IMR-90 (cell line): Measurements from ENCODE around the gene MRPL20. TPM values are rescaled to one million over a fixed set of nuclear protein-coding genes. Genes with fewer than 3 reads are reported as not detected.
A peak's percentile ranks its signal among the peaks of the same experiment; 100 is the strongest.

Source experiments
- ATAC-seq: fragments of 200-7000 bp; cut with Tn5 transposase; 2 replicates; pipeline ENCODE4 v1.9.1; 2020; ENCODE audit warnings: low read depth, mild to moderate bottlenecking, moderate library complexity
- BruUV-seq: library from RNA; stranded (reverse); fragments of 400-500 nt; replicated peaks from 2 replicates; lab custom pipeline; 2021; lab: Mats Ljungman, UMichigan
- CTCF ChIA-PET: fragments of 300-600 bp; formaldehyde crosslinking; extraction: SDS; loops from one replicate; lab custom pipeline; 2021; ENCODE audit warnings: antibody characterized with exemption; lab: Yijun Ruan, JAX
- POLR2A ChIA-PET: fragments of 300-600 bp; sonication (Branson Sonifier 250); formaldehyde crosslinking; loops from one replicate; lab custom pipeline; 2022; ENCODE audit warnings: antibody characterized with exemption; ENCODE audit not compliant: unreplicated experiment; lab: Charles Lee
- DNase-seq: peaks from one replicate; pipeline ENCODE4 v3.0.0; 2013
- H2AFZ ChIP-seq: replicated peaks from 2 replicates; pipeline ENCODE3; 2013; ENCODE audit warnings: low read length, mild to moderate bottlenecking; ENCODE audit not compliant: poor library complexity
- H2AK5ac ChIP-seq: 2 replicates; pipeline ENCODE4 v1.6.1; 2013; ENCODE audit warnings: low read depth, low read length, inconsistent platforms
- H2AK9ac ChIP-seq: replicated peaks from 2 replicates; pipeline ENCODE3; 2013; ENCODE audit warnings: mild to moderate bottlenecking, low read depth, low read length, moderate library complexity; ENCODE audit not compliant: poor library complexity
- H2BK120ac ChIP-seq: 2 replicates; pipeline ENCODE4 v1.6.1; 2013; ENCODE audit warnings: low read depth, low read length, inconsistent platforms
- H2BK15ac ChIP-seq: 3 replicates; pipeline ENCODE4 v1.6.1; 2013; ENCODE audit warnings: low read depth, low read length, inconsistent platforms
- H2BK20ac ChIP-seq: 2 replicates; pipeline ENCODE4 v1.6.1; 2013; ENCODE audit warnings: low read depth, mild to moderate bottlenecking, inconsistent platforms, low read length, moderate library complexity
- H2BK5ac ChIP-seq: 2 replicates; pipeline ENCODE4 v1.6.1; 2013; ENCODE audit warnings: mild to moderate bottlenecking, low read depth, low read length, inconsistent platforms; ENCODE audit not compliant: poor library complexity, severe bottlenecking
- H3K14ac ChIP-seq: replicated peaks from 2 replicates; pipeline ENCODE4 v1.6.1; 2013; ENCODE audit warnings: low read depth, low read length, inconsistent platforms
- H3K18ac ChIP-seq: 2 replicates; pipeline ENCODE4 v1.6.1; 2013; ENCODE audit warnings: low read depth, low read length, control low read depth
- H3K23ac ChIP-seq: 2 replicates; pipeline ENCODE4 v1.6.1; 2013; ENCODE audit warnings: low read depth, low read length, inconsistent platforms
- H3K27ac ChIP-seq: 2 replicates; pipeline ENCODE4 v1.5.1; 2013; ENCODE audit warnings: mild to moderate bottlenecking, control low read depth, low read length; ENCODE audit not compliant: insufficient read depth
- H3K27me3 ChIP-seq: 2 replicates; pipeline ENCODE4 v1.6.1; 2013; ENCODE audit warnings: low read length; ENCODE audit not compliant: control insufficient read depth, insufficient read depth
- H3K36me3 ChIP-seq: 2 replicates; pipeline ENCODE4 v1.6.1; 2013; ENCODE audit warnings: low read length, mixed read lengths; ENCODE audit not compliant: control insufficient read depth, insufficient read depth
- H3K4ac ChIP-seq: 2 replicates; pipeline ENCODE4 v1.6.1; 2013; ENCODE audit warnings: low read depth, low read length, inconsistent platforms
- H3K4me1 ChIP-seq: 2 replicates; pipeline ENCODE4 v1.6.1; 2013; ENCODE audit warnings: low read length, mixed read lengths; ENCODE audit not compliant: control insufficient read depth, insufficient read depth
- H3K4me2 ChIP-seq: 2 replicates; pipeline ENCODE4 v1.6.1; 2013; ENCODE audit warnings: low read depth, mild to moderate bottlenecking, control low read depth, low read length, moderate library complexity
- H3K4me3 ChIP-seq: 2 replicates; pipeline ENCODE4 v1.5.1; 2013; ENCODE audit warnings: low read depth, mild to moderate bottlenecking, control low read depth, low read length, moderate library complexity; ENCODE audit not compliant: insufficient read depth
- H3K56ac ChIP-seq: 2 replicates; pipeline ENCODE4 v1.6.1; 2013; ENCODE audit warnings: low read length, inconsistent platforms; ENCODE audit not compliant: insufficient read depth; ENCODE audit errors: extremely low read depth
- H3K79me1 ChIP-seq, 2 experiments: 2 replicates each; pipeline ENCODE4 v1.6.1; 2013; ENCODE audit warnings: low read length in 2 of 2, inconsistent platforms in 1 of 2, low read depth in 1 of 2
- H3K9ac ChIP-seq: 2 replicates; pipeline ENCODE4 v1.6.1; 2013; ENCODE audit warnings: low read depth, low read length, control low read depth
- H3K9me1 ChIP-seq: 2 replicates; pipeline ENCODE4 v1.6.1; 2013; ENCODE audit warnings: low read length, inconsistent platforms; ENCODE audit not compliant: insufficient read depth
- H3K9me3 ChIP-seq: 2 replicates; pipeline ENCODE4 v1.6.1; 2013; ENCODE audit warnings: low read length; ENCODE audit not compliant: control insufficient read depth, insufficient read depth
- H4K20me1 ChIP-seq: 2 replicates; pipeline ENCODE4 v1.6.1; 2013; ENCODE audit warnings: low read length, inconsistent platforms; ENCODE audit not compliant: insufficient read depth
- H4K5ac ChIP-seq: 2 replicates; pipeline ENCODE4 v1.6.1; 2013; ENCODE audit warnings: mild to moderate bottlenecking, low read depth, low read length, control low read depth
- H4K8ac ChIP-seq, 2 experiments: 2 replicates each; pipeline ENCODE4 v1.6.1; 2013; ENCODE audit warnings: low read depth in 2 of 2, low read length in 2 of 2, control low read depth in 1 of 2, inconsistent platforms in 1 of 2
- H4K91ac ChIP-seq: 2 replicates; pipeline ENCODE4 v1.6.1; 2013; ENCODE audit warnings: low read depth, low read length, inconsistent platforms; ENCODE audit not compliant: insufficient read depth
- CHD1 ChIP-seq: IDR thresholded peaks from 2 replicates; pipeline ENCODE4 v1.6.1; 2012; ENCODE audit warnings: low read depth, low read length, improper control_type of control experiment
- FOS ChIP-seq: fragments of 150-350 bp; IDR thresholded peaks from 2 replicates; pipeline ENCODE4 v1.6.1; 2016; ENCODE audit warnings: low read depth, low read length
- MAFK ChIP-seq: IDR thresholded peaks from 2 replicates; pipeline ENCODE4 v1.6.1; 2012; ENCODE audit warnings: low read depth, low read length, improper control_type of control experiment
- MXI1 ChIP-seq: IDR thresholded peaks from 2 replicates; pipeline ENCODE4 v1.6.1; 2012; ENCODE audit warnings: low read depth, mild to moderate bottlenecking, low read length, moderate library complexity, borderline replicate concordance
- SMC3 ChIP-seq: fragments of 150-350 bp; IDR thresholded peaks from 2 replicates; pipeline ENCODE4 v1.6.1; 2016; ENCODE audit warnings: low read depth, mild to moderate bottlenecking, antibody characterized with exemption, low read length, moderate library complexity
- WGBS, 2 experiments: methylation state at CpG; one replicate each; pipeline versions ENCODE4 v1.1.5 to v1.1.7; 2013; ENCODE audit warnings: missing lambda C conversion rate in 2 of 2; ENCODE audit not compliant: insufficient read length in 1 of 2; ENCODE audit errors: extremely low coverage in 2 of 2; 5-methylcytosine and 5-hydroxymethylcytosine counted together
- dilution Hi-C: fragments of 300-500 bp; cut with HindIII; formaldehyde crosslinking; loops from one replicate; pipeline ENCODE4 v1.14.3; 2018; ENCODE audit warnings: low sequenced_read_pairs; ENCODE audit not compliant: unreplicated experiment
- in situ Hi-C: fragments of 300-500 bp; cut with MboI; formaldehyde crosslinking; loops from 3 replicates; pipeline ENCODE4 v1.14.3; 2019; ENCODE audit warnings: low sequenced_read_pairs, inconsistent platforms, mixed read lengths
- intact Hi-C: fragments of 100-400 bp; cut with micrococcal nuclease; formaldehyde crosslinking; loops from 2 replicates; pipeline ENCODE4 v1.10.0; 2022
- polyA plus RNA-seq, 3 experiments: library from polyadenylated mRNA; depleted of rRNA; stranded (reverse); fragments of >200 nt; gene quantifications; 2 replicates each; pipeline ENCODE4 v1.2.3, GENCODE V29; 2012; ENCODE audit warnings: low replicate concordance in 1 of 3
- total RNA-seq: library from RNA; depleted of rRNA; stranded (reverse); fragments of >200 nt; gene quantifications from 2 replicates; pipeline ENCODE4 v1.2.3, GENCODE V29; 2012

Gene MRPL20
- total and polyA plus RNA-seq, 2 of the 4 experiments (the other 2 are of a cell fraction) = 141 to 157 TPM

- Histone ChIP-seq H3K18ac (no peak overlapping the region), H3K9me3 (no peaks in the 10 kb centered on the region), H2BK120ac (no peak overlapping the region), H3K9me1 (no peaks in the 10 kb centered on the region), H3K4ac (no peak overlapping the region), H2AK9ac (peak overlapping the region; percentile 23), H2AFZ (peak overlapping the region; percentile 18), H3K36me3 (no peaks in the 10 kb centered on the region), H3K56ac (no peak overlapping the region), H4K20me1 (no peaks in the 10 kb centered on the region), H3K4me2 (no peak overlapping the region), H3K27ac (no peak overlapping the region), H3K9ac (no peak overlapping the region), H2BK5ac (no peak overlapping the region), H3K23ac (no peak overlapping the region), H2BK15ac (no peak overlapping the region), H2AK5ac (no peak overlapping the region; the same call in 1 of the 2 replicates), H3K79me1 (no peaks in the 10 kb centered on the region), H4K5ac (no peak overlapping the region), H4K91ac (no peak overlapping the region), H3K4me1 (peaks cover 16% of the 10 kb centered on the region), H2BK20ac (0 out of 2 replicates have a peak overlapping the region, but pooled peaks have one; percentile 5), H3K4me3 (no peak overlapping the region), H3K27me3 (no peaks in the 10 kb centered on the region), H4K8ac (no peak overlapping the region), H3K14ac (no peak overlapping the region)
- dilution Hi-C loops (no loop called here), in situ Hi-C loops (no loop called here), intact Hi-C loops (no loop called here)
- DNase-seq (no peak), ATAC-seq (no peak)
- ChIA-PET CTCF (no interaction called here), POLR2A (no interaction called here)
- 90% methylated on average over 17 of the region's 19 CpGs; no CpG with 5 or more reads in 1 of the 2 experiments for WGBS, 2 experiments
- TF ChIP-seq FOS (no peak), MXI1 (no peak), MAFK (no peak), CHD1 (no peak), SMC3 (no peak)
- BruUV-seq = no TSS peak
Measured at GRCh38 chr1:1428174-1428573, 21.1 kb upstream of the MRPL20 start.
